OCI-LY7 (cell line): ENCODE data around the gene OGDH. TPM values are rescaled to one million over a fixed set of nuclear protein-coding genes. Genes with fewer than 3 reads are reported as not detected.

Experiments used
- BruUV-seq: library from RNA; stranded (reverse); fragments of 400-500 nt; replicated peaks from 2 replicates; lab custom pipeline; 2021; lab: Mats Ljungman, UMichigan
- CTCF ChIA-PET: fragments of 300-600 bp; sonication (Branson Sonifier 250); formaldehyde crosslinking; loops from one replicate; lab custom pipeline; 2022; ENCODE audit warnings: antibody characterized with exemption; ENCODE audit not compliant: unreplicated experiment; lab: Charles Lee
- POLR2A ChIA-PET: fragments of 300-600 bp; sonication (Branson Sonifier 250); formaldehyde crosslinking; loops from one replicate; lab custom pipeline; 2022; ENCODE audit warnings: antibody characterized with exemption; lab: Charles Lee
- DNase-seq: peaks from one replicate; pipeline ENCODE4 v3.0.0-alpha.2; 2015; ENCODE audit warnings: low spot score
- H2AFZ ChIP-seq: fragments of 200-600 bp; sonication (generic), shearing (Covaris generic); 2 replicates; pipeline ENCODE4 v1.6.1; 2014; ENCODE audit warnings: mild to moderate bottlenecking, antibody characterized with exemption, low read length, moderate library complexity
- H3K27ac ChIP-seq: fragments of 200-600 bp; sonication (generic); 2 replicates; pipeline ENCODE4 v1.5.1; 2014; ENCODE audit warnings: mixed run types, low read depth, mild to moderate bottlenecking, moderate library complexity, low read length, inconsistent platforms; ENCODE audit not compliant: poor library complexity, severe bottlenecking
- H3K36me3 ChIP-seq: fragments of 200-600 bp; sonication (generic); 2 replicates; pipeline ENCODE4 v1.6.1; 2014; ENCODE audit warnings: mild to moderate bottlenecking, antibody characterized with exemption, low read length, moderate library complexity, mixed read lengths; ENCODE audit not compliant: insufficient read depth
- H3K4me1 ChIP-seq: fragments of 200-600 bp; sonication (generic); 2 replicates; pipeline ENCODE4 v1.5.1; 2014; ENCODE audit warnings: mild to moderate bottlenecking, low read length; ENCODE audit not compliant: insufficient read depth, poor library complexity, severe bottlenecking
- H3K4me2 ChIP-seq: fragments of 200-600 bp; sonication (generic); 2 replicates; pipeline ENCODE4 v1.6.1; 2014; ENCODE audit warnings: mild to moderate bottlenecking, low read length
- H3K4me3 ChIP-seq: fragments of 200-600 bp; sonication (generic); 2 replicates; pipeline ENCODE4 v1.5.1; 2014; ENCODE audit warnings: mild to moderate bottlenecking, low read depth, low read length; ENCODE audit not compliant: poor library complexity, severe bottlenecking
- H3K79me2 ChIP-seq: fragments of 200-600 bp; sonication (generic); 2 replicates; pipeline ENCODE4 v1.6.1; 2016; ENCODE audit warnings: low read depth, mild to moderate bottlenecking, low read length, moderate library complexity, mixed read lengths; ENCODE audit not compliant: insufficient read depth
- H3K9me2 ChIP-seq: fragments of 200-600 bp; sonication (generic); 2 replicates; pipeline ENCODE4 v1.6.1; 2016; ENCODE audit warnings: mild to moderate bottlenecking, low read length, mixed read lengths; ENCODE audit not compliant: insufficient read depth
- H3K9me3 ChIP-seq: fragments of 200-600 bp; sonication (generic); 2 replicates; pipeline ENCODE4 v1.6.1; 2014; ENCODE audit warnings: mild to moderate bottlenecking, mixed run types, low read length, mixed read lengths
- H4K20me1 ChIP-seq: fragments of 200-600 bp; sonication (generic); 2 replicates; pipeline ENCODE4 v1.6.1; 2014; ENCODE audit warnings: mild to moderate bottlenecking, antibody characterized with exemption, low read length, moderate library complexity, mixed read lengths; ENCODE audit not compliant: insufficient read depth
- CTCF ChIP-seq: fragments of 200-600 bp; sonication (generic); conservative IDR thresholded peaks from 2 replicates; pipeline ENCODE4 v1.5.1; 2014; ENCODE audit warnings: mild to moderate bottlenecking, antibody characterized with exemption, low read length, moderate library complexity, mixed read lengths
- EZH2phosphoT487 ChIP-seq: fragments of 200-600 bp; sonication (generic); IDR thresholded peaks from 2 replicates; pipeline ENCODE4 v1.6.1; 2018; ENCODE audit warnings: low read depth, borderline replicate concordance, mild to moderate bottlenecking, mixed run types, antibody characterized with exemption, low read length, moderate library complexity, mixed read lengths
- intact Hi-C: fragments of 100-400 bp; cut with micrococcal nuclease; formaldehyde crosslinking; loops from one replicate; pipeline ENCODE4 v1.10.0; 2022; ENCODE audit not compliant: unreplicated experiment
- total RNA-seq, 2 experiments: library from RNA; depleted of rRNA in 1 of 2; stranded (reverse); fragments of >200 nt in 1 of 2; shearing (Covaris generic) in 1 of 2; gene quantifications; 2 replicates each; pipeline ENCODE4 v1.2.3, GENCODE V29; 2014 to 2022

The OGDH gene
- total RNA-seq, 2 experiments from 2014 or later, result 47.6 to 70.9 TPM

- no peaks in the 10 kb centered on the region for H3K4me1 ChIP-seq
- intact Hi-C loops, result no loop called here
- H4K20me1 ChIP-seq, result no peaks in the 10 kb centered on the region
- no peak overlapping the region for H3K27ac ChIP-seq
- DNase-seq, result no peak
- H3K9me3 ChIP-seq, result no peaks in the 10 kb centered on the region
- H3K36me3 ChIP-seq, result peaks cover 78% of the 10 kb centered on the region
- no peak overlapping the region for H3K4me2 ChIP-seq
- no peaks in the 10 kb centered on the region for H3K9me2 ChIP-seq
- H2AFZ ChIP-seq, result no peak overlapping the region
- POLR2A ChIA-PET, result no interaction called here
- no peak overlapping the region for H3K4me3 ChIP-seq
- CTCF ChIA-PET, result no interaction called here
- no peaks in the 10 kb centered on the region for H3K79me2 ChIP-seq
- TF ChIP-seq CTCF, result no peak
- TF ChIP-seq EZH2phosphoT487, result no peak
- BruUV-seq, result no TSS peak
These were observed 88.3 kb downstream of the OGDH start for GRCh38 chr7:44694766-44695165.

- intact Hi-C loops, result no loop called here
- ChIA-PET CTCF (interaction anchor here (0.6 kb wide), 1 partner anchor 435 kb away, joined by 4 read pairs; no protein-coding TSS in a partner anchor), POLR2A (no interaction called here)
- Histone ChIP-seq H3K9me3 (no peaks in the 10 kb centered on the region), H3K27ac (no peak overlapping the region), H4K20me1 (no peaks in the 10 kb centered on the region), H3K4me3 (no peak overlapping the region), H3K36me3 (peaks cover 77% of the 10 kb centered on the region), H3K4me1 (no peaks in the 10 kb centered on the region), H3K79me2 (no peaks in the 10 kb centered on the region), H3K9me2 (no peaks in the 10 kb centered on the region), H2AFZ (no peak overlapping the region), H3K4me2 (no peak overlapping the region)
- TF ChIP-seq CTCF (no peak), EZH2phosphoT487 (no peak)
- DNase-seq, result no peak
- no TSS peak for BruUV-seq
These were observed 89.3 kb downstream of the OGDH start for GRCh38 chr7:44695756-44696155.

GRCh38 chr7:44696728-44697127, 90.3 kb downstream of the OGDH start:
- H3K4me2 ChIP-seq, result no peak overlapping the region
- CTCF ChIA-PET, result no interaction called here
- H3K36me3 ChIP-seq, result peaks cover 80% of the 10 kb centered on the region
- no peaks in the 10 kb centered on the region for H3K9me3 ChIP-seq
- H4K20me1 ChIP-seq, result no peaks in the 10 kb centered on the region
- no peaks in the 10 kb centered on the region for H3K4me1 ChIP-seq
- H2AFZ ChIP-seq, result no peak overlapping the region
- H3K9me2 ChIP-seq, result no peaks in the 10 kb centered on the region
- POLR2A ChIA-PET, result no interaction called here
- no peak overlapping the region for H3K4me3 ChIP-seq
- no peaks in the 10 kb centered on the region for H3K79me2 ChIP-seq
- H3K27ac ChIP-seq, result no peak overlapping the region
- TF ChIP-seq CTCF (no peak), EZH2phosphoT487 (no peak)
- no peak for DNase-seq
- BruUV-seq, result no TSS peak
- intact Hi-C loops, result no loop called here
